ENCODE data around the gene SERTAD2. TPM values are rescaled to one million over a fixed set of nuclear protein-coding genes. Genes with fewer than 3 reads are reported as not detected.

The SERTAD2 gene
- total and polyA plus RNA-seq, 2 donors = 14.6 to 17.6 TPM

GRCh38 chr2:64609942-64610281, 43.8 kb downstream of the SERTAD2 start:
- Histone ChIP-seq H3K27ac (ENCODE audit: low read depth) (no peak overlapping the region), H3K4me1 (ENCODE audit: insufficient read depth) (no peaks in the 10 kb centered on the region), H3K4me3 (ENCODE audit: low read depth, low read length) (no peak overlapping the region), H3K36me3 (ENCODE audit: insufficient read depth) (no peaks in the 10 kb centered on the region)
- 77% methylated on average over 3 of the region's 3 CpGs for WGBS
- no peak for DNase-seq (ENCODE audit: extremely low spot score)

GRCh38 chr2:64609227-64609941, 44.3 kb downstream of the SERTAD2 start:
- no peaks in the 10 kb centered on the region for H3K4me1 ChIP-seq (ENCODE audit: insufficient read depth)
- peak overlapping the region; percentile 56 for H3K4me3 ChIP-seq (ENCODE audit: low read depth, low read length)
- H3K27ac ChIP-seq (ENCODE audit: low read depth) = no peak overlapping the region
- 7% methylated on average over 74 of the region's 74 CpGs for whole genome bisulfite sequencing
- DNase-seq (ENCODE audit: extremely low spot score) = no peak
- no peaks in the 10 kb centered on the region for H3K36me3 ChIP-seq (ENCODE audit: insufficient read depth)

- Histone ChIP-seq H3K4me1 (ENCODE audit: insufficient read depth) (no peaks in the 10 kb centered on the region), H3K36me3 (ENCODE audit: insufficient read depth) (no peaks in the 10 kb centered on the region), H3K4me3 (ENCODE audit: low read depth, low read length) (peak overlapping the region; percentile 56), H3K27ac (ENCODE audit: low read depth) (peak overlapping the region; percentile 1)
- DNase-seq (ENCODE audit: extremely low spot score) = no peak
- 27% methylated on average over 20 of the region's 20 CpGs for WGBS
Observed at GRCh38 chr2:64608867-64609226, 44.9 kb downstream of the SERTAD2 start.

- DNase-seq (ENCODE audit: extremely low spot score) = peak; percentile 63
- H3K4me3 ChIP-seq (ENCODE audit: low read depth, low read length) = no peak overlapping the region
- 65% methylated on average over 18 of the region's 18 CpGs for WGBS
- no peaks in the 10 kb centered on the region for H3K36me3 ChIP-seq (ENCODE audit: insufficient read depth)
- H3K27ac ChIP-seq (ENCODE audit: low read depth) = no peak overlapping the region
- H3K4me1 ChIP-seq (ENCODE audit: insufficient read depth) = no peaks in the 10 kb centered on the region
Observed at GRCh38 chr2:64607381-64608304, 46.1 kb downstream of the SERTAD2 start.

DNA sequence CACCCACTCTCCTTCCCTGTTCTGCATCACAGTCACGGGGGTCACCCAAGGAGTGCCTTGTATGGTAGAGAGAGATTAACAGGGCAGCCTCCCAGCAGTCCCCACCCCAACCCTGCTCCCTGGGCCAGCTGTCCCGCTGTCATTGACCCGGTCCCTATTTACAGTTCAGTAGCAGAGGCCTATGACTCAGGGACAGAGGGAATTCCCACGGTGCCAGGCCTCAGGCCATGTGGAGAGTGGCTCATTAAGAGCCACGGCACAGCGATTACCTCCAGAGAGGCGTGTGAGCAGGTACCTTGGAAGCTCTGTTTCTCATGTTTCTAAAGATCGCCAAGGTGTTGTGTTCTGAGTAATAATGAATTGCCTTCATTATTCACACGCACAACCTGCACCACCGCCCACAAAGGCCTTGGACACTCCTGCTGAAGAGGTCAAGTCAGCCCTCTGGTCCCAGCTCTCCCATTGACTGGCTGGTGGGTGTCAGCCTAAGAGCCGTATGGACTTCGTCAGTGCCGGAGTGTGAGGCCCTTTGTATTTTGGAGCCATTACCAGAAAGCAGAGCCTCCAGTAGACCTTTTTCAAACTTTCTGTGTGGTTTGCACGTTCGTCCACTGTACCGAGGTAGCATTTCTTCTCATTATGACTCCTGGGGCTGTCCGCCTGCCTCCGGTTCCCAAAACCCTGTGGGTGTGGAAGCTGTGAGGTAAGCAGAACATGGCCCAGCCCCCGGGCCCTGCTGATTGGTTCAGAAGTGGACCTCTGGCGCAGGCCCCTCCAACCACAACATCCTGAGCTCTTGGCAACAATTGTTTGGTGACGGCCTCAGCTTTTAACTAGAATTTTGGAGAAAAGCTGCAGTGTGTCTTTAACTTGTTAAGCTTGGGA, 47.0 kb downstream of the SERTAD2 start:
- peak; percentile 76 for DNase-seq (ENCODE audit: extremely low spot score)
- Histone ChIP-seq H3K4me3 (ENCODE audit: low read depth, low read length) (no peak overlapping the region), H3K4me1 (ENCODE audit: insufficient read depth) (no peaks in the 10 kb centered on the region), H3K27ac (ENCODE audit: low read depth) (peak overlapping the region; percentile 25), H3K36me3 (ENCODE audit: insufficient read depth) (no peaks in the 10 kb centered on the region)
- WGBS = 64% methylated on average over 21 of the region's 21 CpGs

GRCh38 chr2:64605991-64606478, 47.7 kb downstream of the SERTAD2 start:
- no peaks in the 10 kb centered on the region for H3K4me1 ChIP-seq (ENCODE audit: insufficient read depth)
- no peaks in the 10 kb centered on the region for H3K36me3 ChIP-seq (ENCODE audit: insufficient read depth)
- 91% methylated on average over 5 of the region's 5 CpGs for WGBS
- DNase-seq (ENCODE audit: extremely low spot score) = no peak
- no peak overlapping the region for H3K4me3 ChIP-seq (ENCODE audit: low read depth, low read length)
- H3K27ac ChIP-seq (ENCODE audit: low read depth) = no peak overlapping the region

DNA sequence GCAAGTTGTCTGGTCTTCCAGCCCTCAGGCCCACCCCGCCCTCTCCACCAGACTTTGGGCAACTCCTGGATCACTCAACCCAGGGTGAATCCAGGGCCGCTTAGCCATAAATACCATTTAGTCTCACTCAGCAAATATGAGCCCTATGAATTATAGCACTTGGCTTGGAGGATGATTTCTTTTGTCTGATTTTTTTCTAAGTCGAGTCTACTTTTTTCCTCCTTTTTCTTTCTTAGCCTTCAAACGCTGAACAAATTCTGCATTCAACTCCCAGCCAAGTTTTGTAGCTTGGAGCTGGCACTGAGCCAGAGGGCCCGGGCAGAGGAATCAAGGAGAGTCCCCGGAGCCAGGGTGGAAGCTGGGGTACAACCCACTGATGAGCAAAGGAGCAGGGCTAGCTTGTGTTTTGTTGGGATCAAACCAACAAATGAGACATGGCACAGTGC, 48.7 kb downstream of the SERTAD2 start:
- H3K27ac ChIP-seq (ENCODE audit: low read depth) = no peak overlapping the region
- DNase-seq (ENCODE audit: extremely low spot score) = peak; percentile 56
- H3K36me3 ChIP-seq (ENCODE audit: insufficient read depth) = no peaks in the 10 kb centered on the region
- H3K4me1 ChIP-seq (ENCODE audit: insufficient read depth) = no peaks in the 10 kb centered on the region
- no peak overlapping the region for H3K4me3 ChIP-seq (ENCODE audit: low read depth, low read length)
- WGBS = 24% methylated on average over 6 of the region's 6 CpGs

GRCh38 chr2:64604155-64604554, 49.6 kb downstream of the SERTAD2 start:
- DNase-seq (ENCODE audit: extremely low spot score) = no peak
- WGBS = 93% methylated on average over 2 of the region's 2 CpGs
- no peaks in the 10 kb centered on the region for H3K4me1 ChIP-seq (ENCODE audit: insufficient read depth)
- no peak overlapping the region for H3K27ac ChIP-seq (ENCODE audit: low read depth)
- no peaks in the 10 kb centered on the region for H3K36me3 ChIP-seq (ENCODE audit: insufficient read depth)
- H3K4me3 ChIP-seq (ENCODE audit: low read depth, low read length) = no peak overlapping the region

DNA sequence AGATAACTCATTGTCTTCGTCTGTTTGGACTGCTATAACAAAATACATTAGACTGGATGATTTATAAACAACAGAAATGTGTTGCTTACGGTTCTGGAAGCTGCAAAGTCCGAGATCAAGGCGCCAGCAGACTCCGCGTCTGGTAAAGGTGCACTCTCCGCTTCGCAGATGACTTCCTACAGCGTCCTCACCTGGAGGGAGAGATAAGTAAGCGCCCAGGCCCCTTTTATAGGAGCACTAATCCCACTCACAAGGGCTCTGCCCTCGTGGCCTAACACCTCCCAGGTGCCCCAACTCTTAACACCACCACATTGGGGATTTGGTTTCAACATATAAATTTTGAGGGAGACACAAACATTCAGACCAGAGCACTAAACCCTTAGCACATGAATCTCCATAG, 51.3 kb downstream of the SERTAD2 start:
- Histone ChIP-seq H3K4me3 (ENCODE audit: low read depth, low read length) (no peak overlapping the region), H3K27ac (ENCODE audit: low read depth) (no peak overlapping the region), H3K36me3 (ENCODE audit: insufficient read depth) (no peaks in the 10 kb centered on the region), H3K4me1 (ENCODE audit: insufficient read depth) (no peaks in the 10 kb centered on the region)
- DNase-seq (ENCODE audit: extremely low spot score) = no peak
- WGBS = 92% methylated on average over 11 of the region's 11 CpGs

- Histone ChIP-seq H3K4me3 (ENCODE audit: low read depth, low read length) (no peak overlapping the region), H3K4me1 (ENCODE audit: insufficient read depth) (no peaks in the 10 kb centered on the region), H3K27ac (ENCODE audit: low read depth) (no peak overlapping the region), H3K36me3 (ENCODE audit: insufficient read depth) (no peaks in the 10 kb centered on the region)
- 78% methylated on average over 12 of the region's 12 CpGs for WGBS
- no peak for DNase-seq (ENCODE audit: extremely low spot score)
Observed at GRCh38 chr2:64601785-64602391, 51.8 kb downstream of the SERTAD2 start.

- Histone ChIP-seq H3K4me3 (ENCODE audit: low read depth, low read length) (no peak overlapping the region), H3K4me1 (ENCODE audit: insufficient read depth) (no peaks in the 10 kb centered on the region), H3K27ac (ENCODE audit: low read depth) (no peak overlapping the region), H3K36me3 (ENCODE audit: insufficient read depth) (no peaks in the 10 kb centered on the region)
- no peak for DNase-seq (ENCODE audit: extremely low spot score)
- 57% methylated on average over 8 of the region's 8 CpGs for WGBS
Observed at GRCh38 chr2:64601034-64601754, 52.5 kb downstream of the SERTAD2 start.

- H3K4me1 ChIP-seq (ENCODE audit: insufficient read depth) = no peaks in the 10 kb centered on the region
- WGBS = 50% methylated on average over 3 of the region's 3 CpGs
- H3K27ac ChIP-seq (ENCODE audit: low read depth) = no peak overlapping the region
- H3K4me3 ChIP-seq (ENCODE audit: low read depth, low read length) = no peak overlapping the region
- no peaks in the 10 kb centered on the region for H3K36me3 ChIP-seq (ENCODE audit: insufficient read depth)
- no peak for DNase-seq (ENCODE audit: extremely low spot score)
Observed at GRCh38 chr2:64599469-64599868, 54.2 kb downstream of the SERTAD2 start.

Measured in urinary bladder (tissue), 4 donors.